ENCODE measurements around the gene DDIAS.
A peak's percentile ranks its signal among the peaks of the same experiment; 100 is the strongest.
"Not testable (repeated sequence)": the region's sequence is repeated elsewhere in the genome, so short reads cannot be mapped to it uniquely, and the experiment has no call there.

DDIAS gene

GRCh38 chr11:82901165-82901921 is at the start of gene DDIAS:
Gene DDIAS (plus strand): TSS chr11:82901736. CDS start chr11:82914739, 13,003 bp downstream.
- peak within 1 kb of the TSS; percentile 84 for H2AFZ ChIP-seq (ENCODE audit: low read length, unreplicated experiment)
- H3K79me2 ChIP-seq (ENCODE audit: control insufficient read depth, insufficient read depth, low read length, unreplicated experiment) = peaks cover 57% of the 10 kb centered on the region
- peak within 1 kb of the TSS; percentile 81 for H3K27ac ChIP-seq (ENCODE audit: low read depth, low read length)
- H3K4me1 ChIP-seq (ENCODE audit: control insufficient read depth, insufficient read depth, low read length, unreplicated experiment) = peaks cover 21% of the 10 kb centered on the region
- H3K27me3 ChIP-seq (ENCODE audit: insufficient read depth, low read length) = no peaks in the 10 kb centered on the region
- no peaks in the 10 kb centered on the region for H3K36me3 ChIP-seq (ENCODE audit: insufficient read depth, low read length)
- peak within 1 kb of the TSS; percentile 96 for H3K4me3 ChIP-seq (ENCODE audit: low read depth, low read length)

GRCh38 chr11:82854242-82854641 is 47.3 kb upstream of the DDIAS start:
- no peaks in the 10 kb centered on the region for H3K27me3 ChIP-seq (ENCODE audit: insufficient read depth, low read length)
- H3K27ac ChIP-seq (ENCODE audit: low read depth, low read length) = peak overlapping the region; percentile 44
- H2AFZ ChIP-seq (ENCODE audit: low read length, unreplicated experiment) = no peak overlapping the region
- peak overlapping the region; percentile 57; the same call in 1 of the 2 replicates for H3K4me3 ChIP-seq (ENCODE audit: low read depth, low read length)
- no peaks in the 10 kb centered on the region; the same call in 1 of the 2 replicates for H3K36me3 ChIP-seq (ENCODE audit: insufficient read depth, low read length)
- peaks cover 37% of the 10 kb centered on the region for H3K4me1 ChIP-seq (ENCODE audit: control insufficient read depth, insufficient read depth, low read length, unreplicated experiment)
- peaks cover 2% of the 10 kb centered on the region for H3K79me2 ChIP-seq (ENCODE audit: control insufficient read depth, insufficient read depth, low read length, unreplicated experiment)

GRCh38 chr11:82854916-82855315 is 46.6 kb upstream of the DDIAS start:
- not testable (repeated sequence) for H2AFZ ChIP-seq (ENCODE audit: low read length, unreplicated experiment); H3K36me3 ChIP-seq (ENCODE audit: insufficient read depth, low read length); H3K27me3 ChIP-seq (ENCODE audit: insufficient read depth, low read length); H3K79me2 ChIP-seq (ENCODE audit: control insufficient read depth, insufficient read depth, low read length, unreplicated experiment)
- H3K27ac ChIP-seq (ENCODE audit: low read depth, low read length) = peak overlapping the region; percentile 44
- H3K4me1 ChIP-seq (ENCODE audit: control insufficient read depth, insufficient read depth, low read length, unreplicated experiment) = peaks cover 44% of the 10 kb centered on the region
- H3K4me3 ChIP-seq (ENCODE audit: low read depth, low read length) = peak overlapping the region; percentile 57

- peaks cover 49% of the 10 kb centered on the region for H3K4me1 ChIP-seq (ENCODE audit: control insufficient read depth, insufficient read depth, low read length, unreplicated experiment)
- H3K79me2 ChIP-seq (ENCODE audit: control insufficient read depth, insufficient read depth, low read length, unreplicated experiment) = peaks cover 2% of the 10 kb centered on the region
- H3K4me3 ChIP-seq (ENCODE audit: low read depth, low read length) = no peak overlapping the region
- H3K27ac ChIP-seq (ENCODE audit: low read depth, low read length) = no peak overlapping the region
- no peak overlapping the region for H2AFZ ChIP-seq (ENCODE audit: low read length, unreplicated experiment)
- H3K27me3 ChIP-seq (ENCODE audit: insufficient read depth, low read length) = no peaks in the 10 kb centered on the region
- H3K36me3 ChIP-seq (ENCODE audit: insufficient read depth, low read length) = no peaks in the 10 kb centered on the region; the same call in 1 of the 2 replicates
These were observed 45.9 kb upstream of the DDIAS start for GRCh38 chr11:82855616-82856015.

- peaks cover 59% of the 10 kb centered on the region for H3K4me1 ChIP-seq (ENCODE audit: control insufficient read depth, insufficient read depth, low read length, unreplicated experiment)
- H2AFZ ChIP-seq (ENCODE audit: low read length, unreplicated experiment) = no peak overlapping the region
- H3K27ac ChIP-seq (ENCODE audit: low read depth, low read length) = peak overlapping the region; percentile 97
- H3K79me2 ChIP-seq (ENCODE audit: control insufficient read depth, insufficient read depth, low read length, unreplicated experiment) = peaks cover 2% of the 10 kb centered on the region
- H3K36me3 ChIP-seq (ENCODE audit: insufficient read depth, low read length) = no peaks in the 10 kb centered on the region; the same call in 1 of the 2 replicates
- H3K4me3 ChIP-seq (ENCODE audit: low read depth, low read length) = no peak overlapping the region
- H3K27me3 ChIP-seq (ENCODE audit: insufficient read depth, low read length) = no peaks in the 10 kb centered on the region
These were observed 44.4 kb upstream of the DDIAS start for GRCh38 chr11:82857145-82857544.

- H3K79me2 ChIP-seq (ENCODE audit: control insufficient read depth, insufficient read depth, low read length, unreplicated experiment) = peaks cover 2% of the 10 kb centered on the region
- H3K27ac ChIP-seq (ENCODE audit: low read depth, low read length) = peak overlapping the region; percentile 97
- H3K27me3 ChIP-seq (ENCODE audit: insufficient read depth, low read length) = no peaks in the 10 kb centered on the region
- peak overlapping the region; percentile 23 for H3K4me3 ChIP-seq (ENCODE audit: low read depth, low read length)
- no peaks in the 10 kb centered on the region; the same call in 1 of the 2 replicates for H3K36me3 ChIP-seq (ENCODE audit: insufficient read depth, low read length)
- no peak overlapping the region for H2AFZ ChIP-seq (ENCODE audit: low read length, unreplicated experiment)
- peaks cover 59% of the 10 kb centered on the region for H3K4me1 ChIP-seq (ENCODE audit: control insufficient read depth, insufficient read depth, low read length, unreplicated experiment)
These were observed 43.4 kb upstream of the DDIAS start for GRCh38 chr11:82858133-82858532.

- H3K4me1 ChIP-seq (ENCODE audit: control insufficient read depth, insufficient read depth, low read length, unreplicated experiment) = peaks cover 59% of the 10 kb centered on the region
- peak overlapping the region; percentile 23 for H3K4me3 ChIP-seq (ENCODE audit: low read depth, low read length)
- H2AFZ ChIP-seq (ENCODE audit: low read length, unreplicated experiment) = peak overlapping the region; percentile 47
- H3K27me3 ChIP-seq (ENCODE audit: insufficient read depth, low read length) = no peaks in the 10 kb centered on the region
- H3K27ac ChIP-seq (ENCODE audit: low read depth, low read length) = peak overlapping the region; percentile 97
- peaks cover 2% of the 10 kb centered on the region for H3K79me2 ChIP-seq (ENCODE audit: control insufficient read depth, insufficient read depth, low read length, unreplicated experiment)
- no peaks in the 10 kb centered on the region; the same call in 1 of the 2 replicates for H3K36me3 ChIP-seq (ENCODE audit: insufficient read depth, low read length)
These were observed 42.9 kb upstream of the DDIAS start for GRCh38 chr11:82858556-82859091.

- Histone ChIP-seq H3K27ac (ENCODE audit: low read depth, low read length) (peak overlapping the region; percentile 97), H2AFZ (ENCODE audit: low read length, unreplicated experiment) (no peak overlapping the region), H3K36me3 (ENCODE audit: insufficient read depth, low read length) (no peaks in the 10 kb centered on the region), H3K79me2 (ENCODE audit: control insufficient read depth, insufficient read depth, low read length, unreplicated experiment) (peaks cover 2% of the 10 kb centered on the region), H3K27me3 (ENCODE audit: insufficient read depth, low read length) (no peaks in the 10 kb centered on the region), H3K4me1 (ENCODE audit: control insufficient read depth, insufficient read depth, low read length, unreplicated experiment) (peaks cover 58% of the 10 kb centered on the region), H3K4me3 (ENCODE audit: low read depth, low read length) (peak overlapping the region; percentile 23)
These were observed 41.8 kb upstream of the DDIAS start for GRCh38 chr11:82859750-82860149.

GRCh38 chr11:82862379-82862778 is 39.2 kb upstream of the DDIAS start:
- H3K4me3 ChIP-seq (ENCODE audit: low read depth, low read length) = no peak overlapping the region
- H3K27ac ChIP-seq (ENCODE audit: low read depth, low read length) = no peak overlapping the region
- H3K4me1 ChIP-seq (ENCODE audit: control insufficient read depth, insufficient read depth, low read length, unreplicated experiment) = peaks cover 58% of the 10 kb centered on the region
- H3K27me3 ChIP-seq (ENCODE audit: insufficient read depth, low read length) = no peaks in the 10 kb centered on the region
- H3K79me2 ChIP-seq (ENCODE audit: control insufficient read depth, insufficient read depth, low read length, unreplicated experiment) = no peaks in the 10 kb centered on the region
- H2AFZ ChIP-seq (ENCODE audit: low read length, unreplicated experiment) = no peak overlapping the region
- no peaks in the 10 kb centered on the region for H3K36me3 ChIP-seq (ENCODE audit: insufficient read depth, low read length)

- no peak overlapping the region for H3K27ac ChIP-seq (ENCODE audit: low read depth, low read length)
These were observed 38.3 kb upstream of the DDIAS start for GRCh38 chr11:82863209-82863608.

GRCh38 chr11:82864268-82864667 is 37.3 kb upstream of the DDIAS start:
- 0 out of 2 replicates have a peak overlapping the region, but pooled peaks have one; percentile 5 for H3K27ac ChIP-seq (ENCODE audit: low read depth, low read length)
- no peak overlapping the region for H3K4me3 ChIP-seq (ENCODE audit: low read depth, low read length)
- no peaks in the 10 kb centered on the region for H3K79me2 ChIP-seq (ENCODE audit: control insufficient read depth, insufficient read depth, low read length, unreplicated experiment)
- H3K27me3 ChIP-seq (ENCODE audit: insufficient read depth, low read length) = no peaks in the 10 kb centered on the region
- peaks cover 39% of the 10 kb centered on the region for H3K4me1 ChIP-seq (ENCODE audit: control insufficient read depth, insufficient read depth, low read length, unreplicated experiment)
- no peaks in the 10 kb centered on the region for H3K36me3 ChIP-seq (ENCODE audit: insufficient read depth, low read length)
- H2AFZ ChIP-seq (ENCODE audit: low read length, unreplicated experiment) = no peak overlapping the region

More at GRCh38 chr11:82863209-82863608, 38.3 kb upstream of the DDIAS start:
- H3K4me3 ChIP-seq (ENCODE audit: low read depth, low read length) = no peak overlapping the region
- no peaks in the 10 kb centered on the region for H3K36me3 ChIP-seq (ENCODE audit: insufficient read depth, low read length)
- H3K79me2 ChIP-seq (ENCODE audit: control insufficient read depth, insufficient read depth, low read length, unreplicated experiment) = no peaks in the 10 kb centered on the region
- H3K27me3 ChIP-seq (ENCODE audit: insufficient read depth, low read length) = no peaks in the 10 kb centered on the region
- peaks cover 50% of the 10 kb centered on the region for H3K4me1 ChIP-seq (ENCODE audit: control insufficient read depth, insufficient read depth, low read length, unreplicated experiment)
- no peak overlapping the region for H2AFZ ChIP-seq (ENCODE audit: low read length, unreplicated experiment)
